ENCODE results near the gene TTPAL.

TTPAL gene

DNA sequence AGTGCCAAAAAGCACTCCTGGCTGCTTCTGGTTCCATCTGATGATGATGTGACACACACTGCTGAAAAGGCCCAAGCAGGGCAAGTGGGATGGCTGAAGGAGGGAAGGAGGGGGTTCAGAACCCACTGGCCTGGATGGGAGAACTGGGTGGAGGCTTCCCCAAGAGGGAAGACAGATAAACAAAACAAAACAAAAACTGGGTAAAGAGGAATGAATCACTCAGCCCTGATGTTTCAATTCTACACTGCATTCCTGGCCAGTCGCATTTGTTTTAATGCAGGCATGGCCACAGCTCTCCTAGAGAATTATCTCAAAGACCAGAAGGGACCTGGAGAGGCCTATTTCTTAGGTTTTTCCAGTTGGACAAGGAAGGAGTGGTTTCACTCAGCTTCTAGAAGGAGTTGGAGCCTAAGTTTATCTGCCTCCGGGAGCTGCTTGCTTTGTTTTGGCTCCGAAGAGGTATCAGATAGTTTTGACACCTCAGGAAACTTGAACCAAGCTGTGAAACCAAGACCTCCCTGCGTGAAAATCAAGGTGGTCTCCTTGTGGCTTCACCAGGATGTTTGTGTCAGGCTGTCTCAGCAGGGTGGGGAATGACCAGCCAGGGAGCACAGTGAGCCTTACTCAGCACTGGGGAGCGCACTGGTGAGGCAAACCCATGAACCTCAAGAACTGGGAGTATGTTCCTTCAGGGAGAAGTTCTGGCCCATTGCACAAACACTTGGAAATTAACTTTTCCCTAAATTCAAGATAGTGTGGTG lies 16.1 kb downstream of the TTPAL start:
- Histone ChIP-seq H3K9me2 (replicated peaks; ENCODE audit: insufficient read depth, low read length) (no peaks in the 10 kb centered on the region), H3K27me3 (ENCODE audit: low read length) (no peaks in the 10 kb centered on the region), H3K4me3 (ENCODE audit: insufficient read depth, low read length, poor library complexity, severe bottlenecking) (no peak overlapping the region), H3F3A (ENCODE audit: insufficient read depth) (no peaks in the 10 kb centered on the region), H4K20me1 (ENCODE audit: low read depth, low read length) (no peaks in the 10 kb centered on the region), H3K4me2 (ENCODE audit: low read depth, low read length, poor library complexity, severe bottlenecking) (no peak overlapping the region), H3K36me3 (ENCODE audit: low read length) (peaks cover 7% of the 10 kb centered on the region; the same call in 1 of the 2 replicates), H3K9me3 (ENCODE audit: insufficient read depth, low read length) (no peaks in the 10 kb centered on the region), H3K27ac (ENCODE audit: low read depth, low read length) (no peak overlapping the region), H2AFZ (ENCODE audit: low read depth, low read length, severe bottlenecking) (no peak overlapping the region), H3K9ac (ENCODE audit: low read length) (no peak overlapping the region), H3K79me2 (ENCODE audit: insufficient read depth, low read length) (no peaks in the 10 kb centered on the region)
- no peak for TF ChIP-seq EZH2phosphoT487 (conservative IDR thresholded peaks at IDR 0.05; ENCODE audit: low read length)
- TF ChIP-seq, protein P1, sequence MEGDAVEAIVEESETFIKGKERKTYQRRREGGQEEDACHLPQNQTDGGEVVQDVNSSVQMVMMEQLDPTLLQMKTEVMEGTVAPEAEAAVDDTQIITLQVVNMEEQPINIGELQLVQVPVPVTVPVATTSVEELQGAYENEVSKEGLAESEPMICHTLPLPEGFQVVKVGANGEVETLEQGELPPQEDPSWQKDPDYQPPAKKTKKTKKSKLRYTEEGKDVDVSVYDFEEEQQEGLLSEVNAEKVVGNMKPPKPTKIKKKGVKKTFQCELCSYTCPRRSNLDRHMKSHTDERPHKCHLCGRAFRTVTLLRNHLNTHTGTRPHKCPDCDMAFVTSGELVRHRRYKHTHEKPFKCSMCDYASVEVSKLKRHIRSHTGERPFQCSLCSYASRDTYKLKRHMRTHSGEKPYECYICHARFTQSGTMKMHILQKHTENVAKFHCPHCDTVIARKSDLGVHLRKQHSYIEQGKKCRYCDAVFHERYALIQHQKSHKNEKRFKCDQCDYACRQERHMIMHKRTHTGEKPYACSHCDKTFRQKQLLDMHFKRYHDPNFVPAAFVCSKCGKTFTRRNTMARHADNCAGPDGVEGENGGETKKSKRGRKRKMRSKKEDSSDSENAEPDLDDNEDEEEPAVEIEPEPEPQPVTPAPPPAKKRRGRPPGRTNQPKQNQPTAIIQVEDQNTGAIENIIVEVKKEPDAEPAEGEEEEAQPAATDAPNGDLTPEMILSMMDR (IDR thresholded peaks at IDR 0.05; ENCODE audit: insufficient read depth, low read length, poor library complexity, severe bottlenecking): no peak

DNA sequence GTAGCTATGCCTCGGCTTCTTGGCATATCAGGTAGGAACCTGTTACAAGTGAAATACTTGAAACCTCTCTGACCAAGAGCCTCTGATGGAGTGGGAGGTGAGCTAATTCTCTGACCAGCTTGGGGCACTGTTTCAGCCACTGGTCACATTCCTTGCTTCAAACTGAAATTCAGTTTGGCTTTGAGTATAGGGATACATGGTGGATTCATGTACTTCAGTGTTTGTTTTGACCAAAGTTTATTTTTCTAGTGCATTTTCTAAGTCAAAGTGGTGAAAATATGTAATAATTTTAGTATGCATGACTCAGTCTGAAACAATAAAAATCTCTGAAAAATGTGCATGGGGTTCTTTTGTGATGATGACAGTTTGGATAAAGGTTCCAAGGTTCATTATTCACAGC lies 18.6 kb downstream of the TTPAL start:
- Histone ChIP-seq H3K27ac (ENCODE audit: low read depth, low read length) (no peak overlapping the region), H3K27me3 (ENCODE audit: low read length) (no peaks in the 10 kb centered on the region), H3K4me2 (ENCODE audit: low read depth, low read length, poor library complexity, severe bottlenecking) (no peak overlapping the region), H3K9ac (ENCODE audit: low read length) (no peak overlapping the region), H2AFZ (ENCODE audit: low read depth, low read length, severe bottlenecking) (no peak overlapping the region), H3K4me3 (ENCODE audit: insufficient read depth, low read length, poor library complexity, severe bottlenecking) (no peak overlapping the region), H3K36me3 (ENCODE audit: low read length) (peaks cover 4% of the 10 kb centered on the region; the same call in 1 of the 2 replicates), H3K79me2 (ENCODE audit: insufficient read depth, low read length) (no peaks in the 10 kb centered on the region), H4K20me1 (ENCODE audit: low read depth, low read length) (no peaks in the 10 kb centered on the region), H3K9me3 (ENCODE audit: insufficient read depth, low read length) (no peaks in the 10 kb centered on the region), H3F3A (ENCODE audit: insufficient read depth) (0 out of 2 replicates have a peak, but pooled peaks cover 5% of the 10 kb centered on the region), H3K9me2 (replicated peaks; ENCODE audit: insufficient read depth, low read length) (no peaks in the 10 kb centered on the region)
- TF ChIP-seq EZH2phosphoT487 (conservative IDR thresholded peaks at IDR 0.05; ENCODE audit: low read length): no peak
- TF ChIP-seq, protein P1 (IDR thresholded peaks at IDR 0.05; ENCODE audit: insufficient read depth, low read length, poor library complexity, severe bottlenecking): no peak

DNA sequence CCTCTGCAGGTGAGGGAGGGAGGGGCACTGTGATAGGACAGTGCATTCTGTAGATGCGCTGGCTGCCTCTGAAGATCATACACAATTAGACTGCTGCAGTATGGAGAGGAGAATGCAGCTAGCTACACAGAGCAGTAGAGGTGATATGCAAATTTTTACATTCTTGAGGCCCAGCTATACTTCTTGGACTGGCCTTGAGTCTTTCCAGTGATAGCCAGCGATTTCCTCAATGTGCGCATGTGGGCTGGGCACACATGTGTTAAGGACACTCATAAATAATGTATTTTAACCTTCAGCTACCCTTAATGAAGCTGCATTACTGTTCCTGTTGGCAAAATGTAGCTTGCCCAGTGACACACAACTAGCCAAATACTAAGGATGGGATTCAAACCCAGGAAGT lies 19.0 kb downstream of the TTPAL start:
- Histone ChIP-seq H3K9ac (ENCODE audit: low read length) (no peak overlapping the region), H3K4me2 (ENCODE audit: low read depth, low read length, poor library complexity, severe bottlenecking) (no peak overlapping the region), H3K9me3 (ENCODE audit: insufficient read depth, low read length) (no peaks in the 10 kb centered on the region), H3K4me3 (ENCODE audit: insufficient read depth, low read length, poor library complexity, severe bottlenecking) (no peak overlapping the region), H2AFZ (ENCODE audit: low read depth, low read length, severe bottlenecking) (no peak overlapping the region), H3K9me2 (replicated peaks; ENCODE audit: insufficient read depth, low read length) (no peaks in the 10 kb centered on the region), H3K27me3 (ENCODE audit: low read length) (no peaks in the 10 kb centered on the region), H4K20me1 (ENCODE audit: low read depth, low read length) (no peaks in the 10 kb centered on the region), H3K79me2 (ENCODE audit: insufficient read depth, low read length) (no peaks in the 10 kb centered on the region), H3F3A (ENCODE audit: insufficient read depth) (0 out of 2 replicates have a peak, but pooled peaks cover 5% of the 10 kb centered on the region), H3K36me3 (ENCODE audit: low read length) (peaks cover 4% of the 10 kb centered on the region; the same call in 1 of the 2 replicates), H3K27ac (ENCODE audit: low read depth, low read length) (no peak overlapping the region)
- TF ChIP-seq EZH2phosphoT487 (conservative IDR thresholded peaks at IDR 0.05; ENCODE audit: low read length): no peak
- TF ChIP-seq, protein P1 (IDR thresholded peaks at IDR 0.05; ENCODE audit: insufficient read depth, low read length, poor library complexity, severe bottlenecking): no peak

Data from SU-DHL-6 (cell line).